ENCODE data around the gene SIGLEC15.

GRCh38 chr18:45828917-45829811, 3.7 kb downstream of the SIGLEC15 start:
- TF ChIP-seq POLR2A (IDR thresholded peaks at IDR 0.05; ENCODE audit: low read depth, low read length) (no peak), TAF1 (IDR thresholded peaks at IDR 0.05; ENCODE audit: borderline replicate concordance, low read depth, low read length) (no peak), POLR2AphosphoS5 (IDR thresholded peaks at IDR 0.05; ENCODE audit: low read depth, low read length) (no peak)
